ENCODE results near the gene PARVB. TPM values are rescaled to one million over a fixed set of nuclear protein-coding genes. Genes with fewer than 3 reads are reported as not detected.

Gene PARVB
- total and polyA plus RNA-seq, 2 of the 8 experiments (the other 6 are each of a cell fraction or from before 2014, with no cell fraction given) = 14.5 to 18.6 TPM

DNA sequence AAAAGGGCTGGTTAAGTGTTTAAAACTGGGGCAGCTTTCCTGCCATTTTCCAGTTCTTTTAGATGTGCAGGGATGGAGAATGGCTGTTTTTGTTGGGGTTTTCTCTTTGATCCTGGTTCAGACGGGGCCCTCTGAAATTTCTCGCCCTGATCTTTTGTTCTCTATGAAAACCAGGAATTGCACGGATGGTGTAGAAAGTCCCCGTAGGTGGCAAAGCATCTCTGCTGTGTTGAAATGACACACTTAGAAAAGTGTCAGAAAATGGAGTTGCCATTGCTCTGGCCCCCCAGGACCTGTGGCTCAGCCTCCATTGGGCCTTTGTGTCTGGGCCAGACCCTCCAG, 63.0 kb downstream of the PARVB start:
- Histone ChIP-seq H3K23me2 (ENCODE audit: low read depth, low read length) (no peaks in the 10 kb centered on the region), H2BK15ac (ENCODE audit: low read length) (no peak overlapping the region), H3K27ac (ENCODE audit: low read depth, low read length) (no peak overlapping the region), H3K23ac (ENCODE audit: insufficient read length) (no peak overlapping the region), H2BK120ac (replicated peaks; ENCODE audit: low read depth, low read length) (no peak overlapping the region), H3K56ac (replicated peaks; ENCODE audit: insufficient read length, low read depth, low read length) (no peak overlapping the region), H3K36me3 (ENCODE audit: control insufficient read depth in 2 of 4, insufficient read depth in 4 of 4, low read length in 3 of 4) (no peaks in the 10 kb centered on the region), H3K14ac (ENCODE audit: insufficient read length) (no peak overlapping the region), H3K9ac (replicated peaks in 1 of 4; ENCODE audit: extremely low read depth in 1 of 4, low read depth in 3 of 4, low read length in 3 of 4) (no peak overlapping the region), H3K4ac (replicated peaks; ENCODE audit: insufficient read length, low read depth, low read length) (no peak overlapping the region), H2AFZ (ENCODE audit: low read length) (no peak overlapping the region), H3K18ac (ENCODE audit: extremely low read depth, low read length) (no peak overlapping the region), H4K20me1 (replicated peaks in 1 of 2; ENCODE audit: control insufficient read depth in 1 of 2, insufficient read depth in 2 of 2, low read length in 2 of 2) (no peaks in the 10 kb centered on the region), H4K91ac (replicated peaks; ENCODE audit: insufficient read length, low read length) (no peak overlapping the region), H3K4me2 (ENCODE audit: insufficient read depth in 1 of 2, low read depth in 2 of 2, low read length in 2 of 2) (no peak overlapping the region), H3K9me3 (ENCODE audit: insufficient read depth in 2 of 2, low read depth in 1 of 2, low read length in 1 of 2) (no peaks in the 10 kb centered on the region), H2BK20ac (ENCODE audit: low read length) (no peak overlapping the region), H3K4me3 (ENCODE audit: extremely low read depth in 1 of 4, insufficient read depth in 2 of 4, low read depth in 3 of 4, low read length in 4 of 4) (no peak overlapping the region), H3K79me2 (ENCODE audit: control insufficient read depth in 1 of 2, insufficient read depth in 2 of 2, low read length in 2 of 2) (no peaks in the 10 kb centered on the region), H3K27me3 (replicated peaks in 1 of 4; ENCODE audit: control insufficient read depth in 3 of 4, extremely low read depth in 1 of 4, insufficient read depth in 3 of 4, low read length in 3 of 4) (no peaks in the 10 kb centered on the region), H2BK5ac (ENCODE audit: low read depth, low read length) (no peak overlapping the region), H2AK5ac (ENCODE audit: low read depth, low read length) (no peak overlapping the region), H2BK12ac (ENCODE audit: low read depth, low read length) (no peak overlapping the region), H3K79me1 (ENCODE audit: low read depth, low read length) (no peaks in the 10 kb centered on the region), H3K4me1 (replicated peaks in 1 of 4; ENCODE audit: control insufficient read depth in 3 of 4, insufficient read depth in 4 of 4, low read length in 3 of 4) (peaks cover 3 to 6% (median 5%) of the 10 kb centered on the region in 4 experiments), H4K8ac (ENCODE audit: extremely low read depth, insufficient read depth, low read length) (no peak overlapping the region; the same call in 1 of the 2 replicates), H4K5ac (ENCODE audit: insufficient read length, low read depth, low read length) (no peak overlapping the region)
- ChIA-PET POLR2A (ENCODE audit: partially characterized antibody) (interaction anchor here (1.4 kb wide), 1 partner anchor 141 kb away, joined by 3 read pairs; no protein-coding TSS in a partner anchor), CTCF (ENCODE audit: partially characterized antibody) (interaction anchor here (0.8 to 7.2 kb wide), 17 partner anchors 8 to 538 kb away, joined by 3 to 125 read pairs (median 5); no protein-coding TSS in a partner anchor)
- DNase-seq (ENCODE audit: low read depth in 1 of 2, low spot score in 2 of 2) (no peak), FAIRE-seq (no peak)
- WGBS, 2 experiments (ENCODE audit: extremely low coverage in 1 of 2, insufficient coverage in 1 of 2, insufficient read length in 1 of 2, insufficient replicate concordance in 2 of 2, low coverage in 1 of 2, low lambda C conversion rate in 2 of 2, missing lambda C conversion rate in 1 of 2) = 89% methylated on average over 4 of the region's 4 CpGs; no CpG with 5 or more reads in 1 of the 2 experiments
- no peak for TF ChIP-seq POLR2A (IDR thresholded peaks at IDR 0.05; ENCODE audit: control extremely low read depth in 1 of 2, low read depth in 2 of 2, low read length in 2 of 2)
- TF ChIP-seq SIN3A (conservative IDR thresholded peaks at IDR 0.05 in 1 of 2, IDR thresholded peaks at IDR 0.05 in 1 of 2; ENCODE audit: low read depth in 1 of 2, low read length in 2 of 2) = no peak
